GM18499 (cell line): ENCODE results near the gene ECE1.

Source experiments
- ATAC-seq: cut with Tn5 transposase; IDR thresholded peaks from one replicate; pipeline ENCODE4 v1.9.1; 2021; ENCODE audit warnings: moderate number of reproducible peaks; ENCODE audit not compliant: insufficient read depth, unreplicated experiment

The ECE1 gene

DNA sequence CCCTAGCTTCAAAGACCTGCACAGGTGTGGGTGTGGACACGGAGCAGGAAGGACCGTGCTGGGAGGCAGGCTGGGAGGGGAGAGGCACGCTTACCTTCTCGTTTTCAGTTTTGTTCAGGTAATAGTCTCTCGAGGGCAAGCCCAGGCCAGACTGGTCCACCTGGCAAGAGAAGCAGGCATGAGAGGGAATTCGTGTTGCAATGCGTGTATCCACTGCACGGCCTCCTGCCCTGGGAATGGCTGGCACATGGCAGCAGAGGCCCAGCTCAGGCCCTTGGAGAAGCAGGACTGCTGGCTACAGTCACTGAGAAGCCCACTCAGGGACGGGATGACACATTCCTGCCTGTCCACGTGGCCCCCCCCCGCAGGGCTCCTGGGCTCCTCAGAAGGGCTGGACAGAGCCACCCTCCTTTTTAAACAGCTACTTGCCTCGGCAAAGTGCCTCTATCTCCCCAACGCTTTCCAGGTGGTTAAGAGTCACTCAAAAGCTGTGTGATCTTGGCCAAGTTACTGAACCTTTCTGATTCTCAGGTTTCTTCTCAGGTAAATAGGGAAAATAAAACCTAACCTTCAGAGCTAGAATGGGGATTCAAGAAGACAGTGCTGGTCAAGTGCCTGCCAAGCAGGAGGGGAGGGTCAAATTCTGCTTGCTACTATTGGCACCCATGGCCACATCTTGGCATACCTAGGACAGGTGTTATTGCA is 32.7 kb downstream of the ECE1 start:
- no peak for ATAC-seq

DNA sequence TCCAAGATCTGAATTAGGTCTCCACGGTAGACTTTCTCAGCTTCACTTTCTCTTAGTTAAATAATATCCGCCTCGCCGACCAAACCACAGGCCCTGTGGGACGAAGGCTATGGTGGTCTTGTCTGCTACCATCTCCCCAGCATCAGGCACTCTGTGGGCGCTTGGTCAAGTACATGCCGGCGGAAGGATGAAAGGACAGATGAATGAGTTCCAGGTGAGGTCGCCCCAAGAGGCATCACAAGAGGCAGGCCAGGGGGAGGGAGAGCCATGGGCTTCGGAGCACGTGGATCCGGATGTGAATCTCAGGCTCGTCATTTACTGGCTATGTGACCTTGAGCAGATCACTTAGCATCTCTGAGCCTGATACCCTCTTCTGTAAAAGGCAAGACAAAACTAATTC is 33.5 kb downstream of the ECE1 start:
- ATAC-seq = no peak

DNA sequence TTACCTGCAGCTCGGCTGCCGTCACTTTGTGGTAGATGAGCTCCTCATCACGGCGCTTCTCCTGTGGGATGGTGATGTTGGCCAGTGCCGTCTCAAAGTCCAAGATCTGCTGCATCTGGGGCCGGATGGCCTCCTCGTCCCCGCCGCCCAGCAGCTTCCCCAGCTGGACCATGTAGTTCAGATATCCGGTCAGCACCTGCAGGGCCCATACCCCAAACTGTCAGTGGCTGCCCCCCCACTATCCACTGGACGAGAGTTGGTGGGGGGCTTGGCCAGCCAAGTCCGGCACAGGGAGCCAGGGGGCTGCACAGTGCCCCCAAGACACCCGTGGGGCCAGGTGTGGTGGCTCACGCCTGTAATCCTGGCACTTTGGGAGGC is 34.3 kb downstream of the ECE1 start:
- ATAC-seq = no peak

DNA sequence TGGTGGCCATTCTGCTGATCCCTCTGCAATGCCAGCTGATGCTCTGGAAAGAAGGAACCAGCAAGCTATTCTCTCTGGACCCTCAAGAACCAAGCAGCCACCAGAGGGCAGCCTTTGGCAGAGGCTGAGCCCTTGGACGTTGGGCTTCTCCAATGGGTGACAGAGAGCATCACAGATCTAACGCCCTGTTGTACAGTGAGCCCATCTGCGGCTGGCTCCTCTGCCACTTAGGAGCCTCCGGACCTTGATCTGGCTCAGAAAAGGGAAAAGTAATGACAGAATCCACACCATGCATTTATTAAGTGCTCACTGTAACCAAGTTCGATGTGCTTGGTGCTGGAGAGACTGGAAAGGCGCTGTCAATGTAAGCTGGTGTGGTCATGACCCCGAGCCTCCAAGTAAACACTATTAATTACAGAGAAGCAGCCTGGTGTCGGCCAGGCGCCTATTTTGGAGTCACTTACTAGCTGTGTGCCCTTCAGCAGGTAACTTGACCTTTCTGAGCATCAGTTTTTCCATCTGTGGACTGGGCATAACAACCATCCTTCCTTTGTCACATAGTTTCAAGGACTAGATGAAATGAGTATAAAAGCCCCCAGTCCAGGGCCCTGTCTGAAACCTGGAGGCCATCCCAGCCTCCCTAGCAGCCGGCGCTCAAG is 34.9 kb downstream of the ECE1 start:
- no peak for ATAC-seq

DNA sequence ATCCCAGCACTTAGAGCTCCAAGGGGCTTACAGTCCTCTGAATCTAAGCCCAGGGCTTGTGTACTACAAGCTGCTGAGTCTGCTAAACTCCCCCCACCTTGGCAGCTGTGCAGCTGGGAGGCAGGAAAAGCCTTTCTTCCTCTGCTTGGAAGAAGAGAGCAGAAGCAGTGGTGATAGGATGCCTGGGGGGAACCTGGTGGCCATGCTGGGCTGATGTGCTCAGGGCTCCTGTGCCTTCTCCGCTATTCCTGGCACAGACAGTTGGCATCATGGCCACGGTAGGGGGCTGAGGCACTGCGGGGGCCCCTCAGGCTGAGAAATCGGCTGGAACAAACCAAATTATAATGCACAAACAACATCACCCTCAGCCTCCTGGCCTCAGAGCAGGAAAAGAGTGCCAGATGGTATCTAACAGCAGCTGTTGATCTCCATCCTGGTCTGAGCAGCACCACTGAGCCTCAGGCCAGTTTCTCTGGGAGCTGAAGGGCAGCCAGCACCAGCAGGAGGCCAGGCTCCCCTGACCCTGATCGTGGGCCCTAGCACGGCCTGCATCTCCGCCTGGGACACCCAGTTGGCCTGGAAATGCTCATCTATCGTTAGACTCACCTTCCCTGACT is 35.8 kb downstream of the ECE1 start:
- no peak for ATAC-seq

DNA sequence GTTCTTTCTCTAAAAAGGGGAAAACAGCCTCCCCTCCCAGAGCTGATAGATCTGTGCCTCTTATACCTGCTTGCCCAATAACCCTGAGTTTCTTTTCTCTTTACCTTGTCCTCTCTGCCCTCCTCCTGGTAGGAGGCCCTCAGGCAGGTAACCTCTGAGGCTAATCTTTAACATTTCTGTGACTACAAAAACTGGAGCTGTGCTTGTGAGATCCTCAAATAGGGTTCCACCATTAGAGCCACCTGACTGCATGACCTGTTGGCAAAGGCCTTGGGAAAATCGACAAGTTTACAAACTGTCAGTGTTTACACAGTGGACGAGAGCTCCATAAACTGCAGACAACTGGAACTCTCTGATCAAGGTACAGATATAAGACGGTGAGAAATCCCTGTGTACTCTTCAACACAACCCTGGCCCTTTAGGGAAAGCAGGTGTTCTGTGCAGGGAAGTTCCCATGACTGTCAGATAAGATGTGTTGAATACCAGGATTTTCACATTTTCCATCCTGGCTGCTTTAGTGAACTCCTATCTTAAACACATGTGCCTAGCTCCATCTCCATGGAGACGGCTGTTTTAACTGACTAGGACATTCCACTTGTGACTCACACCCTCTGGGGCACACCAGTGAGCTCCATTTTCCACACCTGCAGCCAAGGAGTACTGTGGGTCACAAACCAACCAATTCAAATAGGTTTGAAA is 38.3 kb downstream of the ECE1 start:
- no peak for ATAC-seq

DNA sequence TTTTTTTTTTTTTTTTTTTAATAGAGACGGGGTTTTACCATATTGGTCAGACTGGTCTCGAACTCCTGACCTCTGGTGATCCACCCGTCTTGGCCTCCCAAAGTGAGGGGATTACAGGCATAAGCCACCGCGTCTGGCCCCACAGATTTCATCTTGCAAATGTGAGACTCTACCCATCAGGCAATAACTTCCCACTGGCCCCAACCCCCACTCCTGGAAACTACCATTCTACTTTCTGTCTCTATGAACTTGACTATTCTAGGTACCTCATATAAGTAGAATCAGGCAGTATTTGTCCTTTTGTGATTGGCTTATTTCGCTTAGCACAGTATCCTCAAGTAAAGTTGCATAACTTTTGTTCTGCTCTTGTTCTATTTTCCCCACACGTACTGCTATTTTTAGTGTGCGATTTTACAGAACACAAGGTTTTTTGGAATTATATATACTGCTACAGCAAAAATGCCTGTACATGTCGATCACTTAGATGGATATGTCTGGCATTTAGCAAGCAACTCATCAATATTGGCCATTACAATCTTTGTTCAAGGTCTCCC is 40.2 kb downstream of the ECE1 start:
- no peak for ATAC-seq

DNA sequence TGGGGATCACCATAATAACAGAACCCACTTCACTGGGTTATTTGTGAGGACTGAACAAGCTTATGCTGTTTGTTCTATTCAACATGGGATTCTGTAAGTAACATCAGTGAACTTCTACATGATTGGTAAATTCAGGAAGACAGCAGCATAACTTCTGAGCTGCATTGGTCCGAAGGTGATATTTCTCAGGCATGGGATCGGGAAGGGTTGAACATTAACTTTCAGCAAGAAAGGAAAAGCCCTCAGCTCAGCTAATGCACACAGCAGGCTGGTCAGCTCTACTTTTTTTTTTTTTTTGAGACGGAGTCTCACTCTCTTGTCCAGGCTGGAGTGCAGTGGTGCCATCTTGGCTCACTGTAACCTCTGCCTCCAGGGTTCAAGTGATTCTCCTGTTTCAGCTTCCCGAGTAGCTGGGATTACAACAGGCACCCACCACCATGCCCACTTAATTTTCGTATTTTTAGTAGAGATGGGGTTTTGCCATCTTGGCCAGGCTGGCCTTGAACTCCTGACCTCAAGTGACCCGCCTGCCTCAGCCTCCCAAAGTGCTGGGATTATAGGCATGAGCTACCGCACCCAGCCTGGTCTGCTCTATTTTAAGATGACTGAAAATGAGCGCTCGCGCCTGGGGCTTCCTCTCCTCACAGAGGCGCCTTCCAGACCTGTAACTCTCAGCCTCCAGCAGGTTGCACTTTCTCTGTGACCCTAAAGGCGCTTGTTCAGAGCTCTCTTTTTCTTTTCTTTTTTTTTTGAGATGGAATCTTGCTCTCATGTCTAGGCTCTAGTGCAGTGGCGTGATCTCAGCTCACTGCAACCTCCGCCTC is 42.2 kb downstream of the ECE1 start:
- no peak for ATAC-seq

DNA sequence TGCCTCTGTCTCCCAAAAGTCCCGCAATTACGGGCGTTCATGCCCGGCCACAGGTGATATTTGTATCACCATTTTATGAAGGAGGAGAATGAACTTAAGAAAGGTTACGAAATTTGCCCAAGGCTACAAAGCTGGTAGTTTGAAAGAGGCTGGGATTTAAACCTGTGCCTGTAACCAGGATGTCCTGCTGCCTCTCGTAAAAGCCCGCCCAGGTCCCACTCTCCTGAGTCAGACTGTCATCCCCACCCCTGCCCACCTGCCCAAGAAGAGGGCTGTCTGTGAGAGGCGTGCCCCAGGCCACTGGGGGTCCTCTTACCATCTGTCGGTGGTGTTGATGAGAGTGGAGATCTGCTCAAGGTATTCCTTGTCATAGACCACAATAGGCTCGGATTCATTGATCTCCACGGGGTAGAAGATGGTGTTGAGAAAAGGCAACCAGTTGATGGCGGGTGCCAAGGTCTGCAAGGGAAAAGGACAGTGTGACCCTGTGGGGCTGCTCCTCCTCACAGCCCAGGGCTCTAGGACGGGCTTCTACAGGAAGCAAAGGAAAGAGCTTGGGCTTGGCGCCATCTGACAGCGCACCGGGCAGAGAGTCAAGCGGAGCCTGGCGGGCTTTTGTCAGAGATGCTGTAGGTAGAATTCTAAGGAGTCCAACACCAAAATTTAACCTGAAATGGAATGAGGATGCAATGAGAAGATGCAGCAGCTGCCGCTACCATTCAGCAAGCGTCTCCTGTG is 43.2 kb downstream of the ECE1 start:
- ATAC-seq = no peak

DNA sequence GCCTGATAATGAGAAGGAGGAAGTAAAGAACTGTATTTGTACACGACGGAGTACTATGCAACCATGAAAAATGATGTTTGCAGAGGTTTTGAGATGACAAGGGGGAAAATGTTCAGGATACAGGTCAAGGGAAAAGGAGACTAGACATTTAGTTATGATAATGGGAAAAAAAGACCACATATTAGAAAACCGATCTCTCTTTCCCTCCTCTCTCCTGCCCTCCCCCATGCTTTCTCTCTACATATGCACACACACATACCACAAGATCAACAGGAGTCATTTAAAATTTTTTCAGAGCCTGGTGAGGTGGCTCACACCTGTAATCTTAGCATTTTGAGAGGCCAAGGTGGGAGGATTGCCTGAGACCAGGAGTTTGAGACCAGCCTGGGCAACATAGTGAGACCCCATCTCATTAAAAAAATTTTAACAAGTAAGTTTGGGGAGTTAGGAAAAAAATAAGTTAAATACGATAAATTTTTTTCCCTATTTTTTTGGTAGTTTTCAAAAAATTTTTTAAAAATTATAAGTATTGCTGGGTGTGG is 44.5 kb downstream of the ECE1 start:
- no peak for ATAC-seq

DNA sequence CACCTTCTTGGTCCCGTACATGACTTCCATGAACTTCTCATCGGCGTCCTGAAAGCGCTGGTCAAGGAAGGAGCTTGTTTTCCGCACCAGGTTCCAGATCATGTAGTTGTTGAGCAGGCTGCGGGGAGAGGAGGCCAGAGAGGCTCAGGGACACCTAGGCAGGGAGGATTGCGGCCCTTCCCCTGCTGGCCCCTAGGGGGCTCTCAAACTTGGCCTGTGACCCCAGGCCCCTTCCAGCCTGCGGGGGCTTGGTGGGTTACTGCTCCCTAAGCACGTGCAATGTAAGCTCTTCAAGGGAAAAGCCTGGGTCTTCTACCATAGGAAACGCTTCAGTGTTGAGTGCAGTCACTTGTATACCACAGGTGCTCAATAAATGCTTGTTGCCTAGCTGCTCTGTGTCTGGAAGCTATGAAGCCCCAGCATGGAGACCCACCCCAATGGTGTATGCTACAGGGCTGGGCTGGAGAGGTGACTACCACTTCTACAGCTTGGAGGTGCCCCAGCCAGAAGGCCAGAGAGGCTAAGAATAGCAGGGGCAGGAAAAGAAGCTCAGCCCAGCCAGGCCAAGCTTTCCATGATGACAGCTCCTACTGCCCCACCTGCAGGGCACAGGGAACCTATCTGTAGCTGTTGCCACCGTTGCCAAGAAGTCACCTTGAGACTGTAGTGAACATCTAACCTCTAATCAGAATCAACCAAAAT is 45.1 kb downstream of the ECE1 start:
- ATAC-seq = no peak

DNA sequence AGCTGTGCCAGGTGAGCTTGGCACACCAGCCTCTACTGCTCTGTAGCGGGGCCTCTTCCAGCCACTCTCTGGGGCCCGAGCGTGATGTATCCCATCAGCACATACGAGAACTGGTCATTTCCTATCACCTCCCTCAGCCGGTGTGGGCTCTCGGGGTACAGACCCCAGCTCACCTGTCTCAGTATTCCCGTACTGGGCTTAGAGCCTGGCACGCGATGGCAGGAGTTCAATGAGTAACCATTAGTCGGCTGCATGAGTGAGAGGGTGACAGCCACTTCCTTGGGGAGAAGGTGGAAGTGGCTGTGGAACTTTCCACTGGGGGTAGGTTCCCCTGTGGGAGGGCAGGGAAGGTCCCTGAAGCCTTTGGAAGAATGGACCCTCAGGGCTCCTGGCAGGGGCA is 46.1 kb downstream of the ECE1 start:
- ATAC-seq = no peak

DNA sequence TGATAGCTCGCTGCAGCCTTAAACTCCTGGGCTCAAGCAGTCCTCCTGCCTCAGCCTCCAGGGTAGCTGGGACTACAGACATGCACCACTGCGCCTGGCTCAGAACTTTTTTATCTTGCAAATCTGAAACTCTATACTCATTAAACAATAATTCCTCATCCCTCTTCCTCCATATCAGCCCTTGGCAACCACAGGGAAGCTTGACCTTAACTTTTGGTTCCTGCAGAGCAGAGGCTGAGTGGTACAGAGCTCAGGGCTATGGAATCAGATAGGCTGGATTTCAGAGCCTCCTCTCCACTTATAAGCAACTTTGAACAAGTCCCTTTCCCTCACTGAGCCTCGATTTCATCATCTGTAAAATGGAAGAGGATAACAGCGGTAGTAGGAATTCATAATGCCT is 47.4 kb downstream of the ECE1 start:
- no peak for ATAC-seq

DNA sequence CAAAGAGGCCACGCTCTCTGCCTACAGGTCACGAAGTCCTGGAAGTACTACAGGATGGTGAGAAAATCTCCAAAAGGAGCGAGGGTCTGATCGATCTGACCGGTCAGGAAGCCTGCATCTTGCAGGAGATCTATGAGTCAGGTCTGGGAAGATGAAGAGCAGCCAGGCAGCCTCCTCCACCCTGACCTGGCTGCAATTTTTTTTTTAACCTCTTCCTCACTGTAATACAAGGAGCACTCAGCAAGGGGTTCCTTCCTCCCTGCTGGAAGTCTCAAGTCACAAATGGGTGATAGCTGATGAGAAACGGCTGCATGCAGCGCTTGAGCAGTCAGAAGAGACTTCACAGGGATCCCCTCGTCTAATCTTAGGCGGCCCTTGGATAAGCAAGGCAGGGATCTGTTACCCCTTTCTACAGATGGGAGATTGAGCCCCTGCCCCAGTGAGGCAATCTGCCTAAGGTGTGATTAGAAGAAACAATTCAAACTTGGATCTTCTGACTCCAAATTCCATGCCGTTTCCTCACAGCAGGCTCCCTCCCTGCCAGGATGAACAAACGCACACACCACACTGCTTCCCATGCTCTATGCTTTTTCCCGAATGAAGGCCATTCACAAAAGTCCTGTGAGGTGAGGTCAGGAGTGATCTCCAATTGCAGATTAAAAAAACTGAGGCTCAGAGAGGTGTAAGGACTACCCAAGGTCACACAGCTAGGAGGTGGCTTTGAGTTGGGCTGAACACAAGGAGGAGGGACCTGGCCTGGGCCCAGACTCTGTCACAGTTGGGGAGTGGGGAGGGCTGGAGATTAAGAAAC is 48.3 kb downstream of the ECE1 start:
- ATAC-seq = no peak

DNA sequence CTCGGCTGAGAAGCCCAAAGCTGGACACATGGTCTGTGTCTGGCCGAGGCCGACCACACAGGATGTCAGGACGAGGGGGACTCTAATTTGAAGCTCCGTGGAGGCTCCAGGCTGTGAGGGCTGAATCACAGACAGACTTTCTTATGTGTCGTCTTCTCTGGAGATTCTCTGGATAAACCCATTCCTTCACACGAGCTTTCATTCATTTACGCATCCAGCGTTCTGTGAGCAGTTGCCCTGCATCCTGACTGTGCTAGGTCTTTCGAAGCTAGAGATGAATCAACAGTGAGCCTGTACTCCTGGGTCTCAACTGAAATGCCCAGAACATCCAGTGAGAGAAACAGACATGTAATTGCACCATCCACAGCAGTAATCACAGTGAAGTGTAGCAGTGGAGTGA is 49.6 kb downstream of the ECE1 start:
- no peak for ATAC-seq

DNA sequence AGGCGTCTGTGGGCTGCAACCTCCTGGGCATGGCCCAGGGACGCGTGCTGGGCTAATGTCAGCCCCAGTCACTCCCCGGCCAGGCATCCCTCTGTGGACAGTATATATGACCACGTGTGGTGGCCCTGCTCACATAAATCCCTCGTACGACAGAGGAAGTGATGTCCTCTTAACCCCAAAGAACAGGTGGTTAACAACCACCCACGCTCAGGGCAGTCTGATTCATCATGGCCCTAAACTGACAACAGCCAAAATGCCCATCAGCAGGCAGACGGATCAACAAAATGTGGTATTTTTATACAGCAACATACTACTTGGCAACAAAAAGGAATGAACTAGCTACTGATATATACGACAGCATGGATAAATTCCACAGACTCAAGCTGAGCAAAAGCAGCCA is 51.0 kb downstream of the ECE1 start:
- no peak for ATAC-seq

DNA sequence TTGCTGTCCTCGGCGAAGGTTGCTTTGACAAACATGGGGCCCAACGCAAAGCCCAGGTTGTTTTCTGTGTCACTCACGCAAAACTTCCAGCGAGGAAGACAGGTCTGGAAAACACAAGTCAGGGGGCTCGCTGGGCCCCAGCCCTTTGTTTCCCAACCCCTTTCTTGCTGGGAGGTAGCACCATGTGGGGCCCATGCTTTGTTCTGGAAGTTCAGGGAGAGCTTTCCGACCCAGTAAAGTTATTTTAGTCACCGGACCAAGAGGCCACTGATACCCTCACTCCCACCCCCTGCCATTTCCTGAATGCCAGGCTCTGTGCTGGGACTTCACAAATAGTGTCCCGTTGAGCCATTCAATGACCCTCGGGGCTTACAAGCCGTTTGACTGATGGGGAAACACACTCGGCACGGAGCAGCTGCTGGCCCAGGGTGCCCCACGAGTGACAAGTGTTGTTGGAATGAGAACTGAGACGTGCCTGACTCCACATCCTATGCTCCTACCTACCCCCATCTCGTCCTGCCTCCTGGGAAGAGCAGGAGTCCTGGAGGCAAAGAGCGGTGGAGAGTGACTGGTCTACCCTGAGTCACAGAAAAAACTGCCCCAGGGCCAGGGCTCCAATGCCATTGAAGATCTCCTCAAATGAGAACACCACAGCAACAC is 52.0 kb downstream of the ECE1 start:
- no peak for ATAC-seq
